Esophagus muscularis mucosa (tissue), 4 donors: ENCODE measurements around the gene HCLS1. TPM values are rescaled to one million over a fixed set of nuclear protein-coding genes. Genes with fewer than 3 reads are reported as not detected.

Experiments used
- DNase-seq: peaks from one replicate; pipeline ENCODE4 v3.0.0-alpha.2; 2017; ENCODE audit errors: extremely low spot score
- H3K27ac ChIP-seq, 4 donors: fragments of 200-600 bp; sonication (generic); replicated peaks in 1 of 4; 1 replicate in 3 of 4; 2 replicates in 1 of 4; pipeline ENCODE4 v1.5.1; 2016 to 2019; ENCODE audit warnings: mild to moderate bottlenecking in 1 of 4
- H3K27me3 ChIP-seq, 4 donors: fragments of 200-600 bp; sonication (generic); one replicate each; pipeline versions ENCODE4 v1.5.1 to v1.6.0; 2016 to 2019
- H3K36me3 ChIP-seq, 4 donors: fragments of 200-600 bp; sonication (generic); one replicate each; pipeline ENCODE4 v1.5.1; 2016 to 2019
- H3K4me1 ChIP-seq, 4 donors: fragments of 200-600 bp; sonication (generic); one replicate each; pipeline ENCODE4 v1.5.1; 2016 to 2019
- H3K4me3 ChIP-seq, 4 donors: fragments of 200-600 bp; sonication (generic); 1 replicate in 2 of 4; 2 replicates in 2 of 4; pipeline ENCODE4 v1.5.1; 2016 to 2019; ENCODE audit warnings: mild to moderate bottlenecking in 4 of 4, moderate library complexity in 1 of 4
- H3K9me3 ChIP-seq, 4 donors: fragments of 200-600 bp; sonication (generic); 1 replicate in 3 of 4; 2 replicates in 1 of 4; pipeline ENCODE4 v1.5.1; 2016 to 2019
- EP300 ChIP-seq: sonication (generic); formaldehyde crosslinking; IDR thresholded peaks from one replicate; pipeline ENCODE4 v1.6.1; 2017; ENCODE audit warnings: antibody characterized with exemption
- POLR2A ChIP-seq: fragments of 450-650 bp; IDR thresholded peaks from one replicate; pipeline ENCODE4 v1.6.1; 2017; ENCODE audit warnings: antibody characterized with exemption, moderate library complexity, mild to moderate bottlenecking, low read depth
- POLR2AphosphoS5 ChIP-seq, 2 donors: sonication (generic); formaldehyde crosslinking; IDR thresholded peaks; one replicate each; pipeline ENCODE4 v1.6.1; 2017; ENCODE audit warnings: antibody characterized with exemption in 2 of 2
- WGBS: methylation state at CpG from one replicate; pipeline ENCODE4 v1.1.5; 2018; 5-methylcytosine and 5-hydroxymethylcytosine counted together
- intact Hi-C: fragments of 100-400 bp; cut with DNase I; formaldehyde crosslinking; loops from one replicate; pipeline ENCODE4 v1.15.1; 2023
- total RNA-seq, 4 donors: library from RNA; depleted of rRNA; stranded (reverse); fragments of >200 nt; gene quantifications; one replicate each; pipeline versions ENCODE4 v1.1.0 to v1.2.1, GENCODE V29; 2016
- TF ChIP-seq, protein P1 (sequence below), 3 experiments: fragments of 200-600 bp in 2 of 3; fragments of 450-650 bp in 1 of 3; sonication (generic) in 2 of 3; IDR thresholded peaks; one replicate each; pipeline ENCODE4 v1.5.1; 2017 to 2019; ENCODE audit warnings: antibody characterized with exemption in 3 of 3, mild to moderate bottlenecking in 2 of 3, moderate library complexity in 1 of 3

The HCLS1 gene
- total RNA-seq, 4 donors from 2014 or later, result 20.5 to 71.7 (median 35.5) TPM

- no peak for TF ChIP-seq EP300
- no peak for TF ChIP-seq POLR2A
- TF ChIP-seq, protein P1, sequence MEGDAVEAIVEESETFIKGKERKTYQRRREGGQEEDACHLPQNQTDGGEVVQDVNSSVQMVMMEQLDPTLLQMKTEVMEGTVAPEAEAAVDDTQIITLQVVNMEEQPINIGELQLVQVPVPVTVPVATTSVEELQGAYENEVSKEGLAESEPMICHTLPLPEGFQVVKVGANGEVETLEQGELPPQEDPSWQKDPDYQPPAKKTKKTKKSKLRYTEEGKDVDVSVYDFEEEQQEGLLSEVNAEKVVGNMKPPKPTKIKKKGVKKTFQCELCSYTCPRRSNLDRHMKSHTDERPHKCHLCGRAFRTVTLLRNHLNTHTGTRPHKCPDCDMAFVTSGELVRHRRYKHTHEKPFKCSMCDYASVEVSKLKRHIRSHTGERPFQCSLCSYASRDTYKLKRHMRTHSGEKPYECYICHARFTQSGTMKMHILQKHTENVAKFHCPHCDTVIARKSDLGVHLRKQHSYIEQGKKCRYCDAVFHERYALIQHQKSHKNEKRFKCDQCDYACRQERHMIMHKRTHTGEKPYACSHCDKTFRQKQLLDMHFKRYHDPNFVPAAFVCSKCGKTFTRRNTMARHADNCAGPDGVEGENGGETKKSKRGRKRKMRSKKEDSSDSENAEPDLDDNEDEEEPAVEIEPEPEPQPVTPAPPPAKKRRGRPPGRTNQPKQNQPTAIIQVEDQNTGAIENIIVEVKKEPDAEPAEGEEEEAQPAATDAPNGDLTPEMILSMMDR (IDR thresholded peaks at IDR 0.05), result no peak
- Histone ChIP-seq H3K27ac (no peak overlapping the region), H3K9me3 (no peaks in the 10 kb centered on the region), H3K36me3 (peaks cover 0 to 17% (median 9%) of the 10 kb centered on the region in 4 donors), H3K4me3 (no peak overlapping the region), H3K4me1 (no peaks in the 10 kb centered on the region), H3K27me3 (no peaks in the 10 kb centered on the region)
- peak; percentile 75 for DNase-seq
- intact Hi-C loops, result no loop called here
- 84% methylated on average over 6 of the region's 6 CpGs for WGBS
Measured at GRCh38 chr3:121629601-121630000, 31.1 kb downstream of the HCLS1 start.

GRCh38 chr3:121627622-121628021 is 33.1 kb downstream of the HCLS1 start:
- intact Hi-C loops, result no loop called here
- Histone ChIP-seq H3K4me3 (no peak overlapping the region), H3K27me3 (no peaks in the 10 kb centered on the region), H3K27ac (no peak overlapping the region), H3K36me3 (peaks cover 0 to 8% (median 3%) of the 10 kb centered on the region in 4 donors), H3K4me1 (no peaks in the 10 kb centered on the region), H3K9me3 (no peaks in the 10 kb centered on the region)
- TF ChIP-seq POLR2A, result no peak
- no peak for TF ChIP-seq POLR2AphosphoS5 (IDR thresholded peaks at IDR 0.05)
- no peak for TF ChIP-seq EP300
- TF ChIP-seq, protein P1 (IDR thresholded peaks at IDR 0.05), result no peak
- DNase-seq, result peak; percentile 39
- 96% methylated on average over 2 of the region's 3 CpGs for WGBS

GRCh38 chr3:121627211-121627610 is 33.5 kb downstream of the HCLS1 start:
- TF ChIP-seq POLR2AphosphoS5 (IDR thresholded peaks at IDR 0.05) (no peak), EP300 (no peak), POLR2A (no peak)
- TF ChIP-seq, protein P1 (IDR thresholded peaks at IDR 0.05), result no peak
- WGBS, result 78% methylated on average over 4 of the region's 4 CpGs
- H3K27ac ChIP-seq, result no peak overlapping the region

GRCh38 chr3:121626495-121626894 is 34.2 kb downstream of the HCLS1 start:
- TF ChIP-seq, protein P1 (IDR thresholded peaks at IDR 0.05), result no peak
- no peak for TF ChIP-seq EP300
- TF ChIP-seq POLR2AphosphoS5 (IDR thresholded peaks at IDR 0.05), result no peak
- no peak for TF ChIP-seq POLR2A
- H3K4me3 ChIP-seq, result no peak overlapping the region
- H3K27ac ChIP-seq, result no peak overlapping the region
- WGBS, result 95% methylated on average over 4 of the region's 4 CpGs
- H3K36me3 ChIP-seq, result no peaks in the 10 kb centered on the region
- no peaks in the 10 kb centered on the region for H3K4me1 ChIP-seq
- intact Hi-C loops, result no loop called here
- H3K9me3 ChIP-seq, result no peaks in the 10 kb centered on the region
- peak; percentile 79 for DNase-seq
- H3K27me3 ChIP-seq, result no peaks in the 10 kb centered on the region

More at GRCh38 chr3:121627211-121627610, 33.5 kb downstream of the HCLS1 start:
- no peaks in the 10 kb centered on the region for H3K9me3 ChIP-seq
- intact Hi-C loops, result no loop called here
- DNase-seq, result peak; percentile 66
- H3K4me1 ChIP-seq, result no peaks in the 10 kb centered on the region
- no peaks in the 10 kb centered on the region for H3K27me3 ChIP-seq
- H3K4me3 ChIP-seq, result no peak overlapping the region
- peaks cover 0 to 7% (median 1%) of the 10 kb centered on the region in 4 donors for H3K36me3 ChIP-seq

DNA sequence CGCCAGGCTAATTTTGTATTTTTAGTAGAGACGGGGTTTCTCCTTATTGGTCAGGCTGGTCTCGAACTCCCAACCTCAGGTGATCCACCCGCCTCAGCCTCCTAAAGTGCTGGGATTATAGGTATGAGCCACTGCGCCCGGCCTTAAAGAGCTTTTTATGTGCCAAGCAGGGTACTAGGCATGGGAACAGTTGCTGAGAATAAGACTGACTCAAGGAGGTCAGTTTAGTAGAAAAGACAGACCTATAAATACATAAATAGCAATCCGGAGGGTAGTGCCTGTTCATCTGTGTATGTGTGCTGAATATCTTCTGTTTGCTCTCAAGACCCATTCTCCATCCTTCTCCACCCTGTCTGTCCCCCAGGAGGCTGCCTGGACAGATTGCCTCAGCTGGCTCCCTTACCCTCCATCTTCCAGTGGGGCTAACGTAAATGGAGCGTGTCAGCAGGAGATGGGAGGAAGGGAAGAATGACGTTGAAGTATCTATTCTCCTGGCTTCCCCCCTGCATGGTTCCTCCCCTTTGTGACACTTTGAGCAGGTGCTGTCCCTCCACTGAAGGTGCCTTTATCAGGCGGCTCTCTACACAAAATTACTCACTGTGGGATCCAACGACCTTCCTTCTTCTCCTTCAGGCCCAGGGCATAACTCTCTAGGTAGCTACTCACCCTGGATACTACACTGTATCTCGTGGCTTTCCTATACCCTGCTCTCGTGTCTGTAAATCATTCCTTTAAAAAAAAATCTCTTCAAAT is 36.4 kb downstream of the HCLS1 start:
- DNase-seq, result no peak
- no peak overlapping the region for H3K4me3 ChIP-seq
- H3K27me3 ChIP-seq, result no peaks in the 10 kb centered on the region
- TF ChIP-seq, protein P1 (IDR thresholded peaks at IDR 0.05), result no peak
- TF ChIP-seq POLR2AphosphoS5 (IDR thresholded peaks at IDR 0.05), result no peak
- TF ChIP-seq POLR2A, result no peak
- no peak for TF ChIP-seq EP300
- no peaks in the 10 kb centered on the region for H3K4me1 ChIP-seq
- H3K9me3 ChIP-seq, result no peaks in the 10 kb centered on the region
- intact Hi-C loops, result no loop called here
- H3K36me3 ChIP-seq, result peaks cover 0 to 7% (median 0%) of the 10 kb centered on the region in 4 donors
- no peak overlapping the region for H3K27ac ChIP-seq
- WGBS, result 78% methylated on average over 14 of the region's 14 CpGs
